GM12878 (cell line): ENCODE results near the gene ACOT4. TPM values are rescaled to one million over a fixed set of nuclear protein-coding genes. Genes with fewer than 3 reads are reported as not detected.

ENCODE experiments used
- CBX3 ChIP-seq: fragments of 200-600 bp; sonication (generic); IDR thresholded peaks from 2 replicates; pipeline ENCODE4 v1.6.1; 2016; ENCODE audit warnings: low read depth, borderline replicate concordance
- CHD1 ChIP-seq: IDR thresholded peaks from 2 replicates; pipeline ENCODE4 v1.6.1; 2012; ENCODE audit warnings: low read depth, low read length, improper control_type of control experiment
- EZH2 ChIP-seq: IDR thresholded peaks from 2 replicates; pipeline ENCODE4 v1.6.1; 2012; ENCODE audit warnings: low read depth, mild to moderate bottlenecking, control low read depth, inconsistent platforms, low read length, borderline replicate concordance; ENCODE audit not compliant: control insufficient read depth
- HCFC1 ChIP-seq: fragments of 150-350 bp; IDR thresholded peaks from 2 replicates; pipeline ENCODE4 v1.6.1; 2014; ENCODE audit warnings: low read length
- JUND ChIP-seq: IDR thresholded peaks from 2 replicates; pipeline ENCODE4 v1.6.1; 2012; ENCODE audit warnings: low read depth, mild to moderate bottlenecking, low read length, improper control_type of control experiment, moderate library complexity
- KDM1A ChIP-seq: fragments of 200-600 bp; sonication (generic); IDR thresholded peaks from 2 replicates; pipeline ENCODE4 v1.6.1; 2016; ENCODE audit warnings: borderline replicate concordance
- MEF2B ChIP-seq: fragments of 450-650 bp; IDR thresholded peaks from 2 replicates; pipeline ENCODE4 v1.6.1; 2018; ENCODE audit warnings: mild to moderate bottlenecking, moderate library complexity; ENCODE audit not compliant: partially characterized antibody, poor library complexity, severe bottlenecking
- MYC ChIP-seq: IDR thresholded peaks from 2 replicates; pipeline ENCODE4 v1.6.1; 2011; ENCODE audit warnings: mild to moderate bottlenecking, low read length, moderate library complexity, inconsistent platforms; ENCODE audit not compliant: insufficient read depth, insufficient replicate concordance, insufficient read length, severe bottlenecking
- NKRF ChIP-seq: fragments of 450-650 bp; conservative IDR thresholded peaks from 2 replicates; pipeline ENCODE4 v1.6.1; 2017; ENCODE audit warnings: mild to moderate bottlenecking, moderate library complexity
- NR2C1 ChIP-seq: fragments of 450-650 bp; IDR thresholded peaks from 2 replicates; pipeline ENCODE4 v1.6.1; 2017; ENCODE audit warnings: antibody characterized with exemption, mild to moderate bottlenecking, moderate library complexity
- POU2F2 ChIP-seq: IDR thresholded peaks from 3 replicates; pipeline ENCODE4 v1.6.1; 2011; ENCODE audit warnings: low read depth, mild to moderate bottlenecking, low read length, borderline replicate concordance
- RFX5 ChIP-seq: IDR thresholded peaks from 2 replicates; pipeline ENCODE4 v1.6.1; 2011; ENCODE audit warnings: low read depth, low read length, improper control_type of control experiment
- STAT1 ChIP-seq: fragments of 450-650 bp; conservative IDR thresholded peaks from 2 replicates; pipeline ENCODE4 v1.6.1; 2014; ENCODE audit warnings: antibody characterized with exemption, mild to moderate bottlenecking
- YBX1 ChIP-seq: fragments of 450-650 bp; IDR thresholded peaks from 2 replicates; pipeline ENCODE4 v1.6.1; 2016; ENCODE audit warnings: antibody characterized with exemption
- ZBTB40 ChIP-seq: fragments of 450-650 bp; IDR thresholded peaks from 2 replicates; pipeline ENCODE4 v1.6.1; 2016; ENCODE audit warnings: mild to moderate bottlenecking, moderate library complexity, borderline replicate concordance
- ZNF622 ChIP-seq: fragments of 450-650 bp; IDR thresholded peaks from 2 replicates; pipeline ENCODE4 v1.6.1; 2017; ENCODE audit warnings: mild to moderate bottlenecking, inconsistent platforms
- polyA plus RNA-seq, 11 experiments: library from polyadenylated mRNA; depleted of rRNA in 4 of 11; unstranded in 6 of 11; stranded (reverse) in 5 of 11; fragments of >200 nt; fragmentation: Nextera tagmentation in 4 of 11; fragmentation: Illumina TruSeq in 1 of 11; extraction: Ambion mirVana in 4 of 11; extraction: Trizol in 1 of 11; gene quantifications; 1 replicate in 1 of 11; 2 replicates in 10 of 11; pipeline versions ENCODE4 v1.2.1 to v1.2.3, GENCODE V29; 2011 to 2016; ENCODE audit warnings: inconsistent platforms in 2 of 11, missing spikeins in 2 of 11, low read depth in 1 of 11
- total RNA-seq, 4 experiments: library from RNA; depleted of rRNA in 3 of 4; stranded (reverse); fragments of >200 nt in 3 of 4; fragmentation: Illumina TruSeq in 1 of 4; extraction: Trizol in 1 of 4; gene quantifications; 2 replicates each; pipeline versions ENCODE4 v1.2.1 to v1.2.3, GENCODE V29; 2013 to 2021

The ACOT4 gene
- total and polyA plus RNA-seq, 10 of the 15 experiments (the other 5 are each of a cell fraction or from before 2014, with no cell fraction given), result 0.68 to 3.8 (median 2.0) TPM

- TF ChIP-seq JUND (no peak), STAT1 (no peak), CBX3 (no peak), MYC (no peak), RFX5 (no peak), HCFC1 (no peak), MEF2B (no peak), ZNF622 (no peak), EZH2 (no peak), POU2F2 (no peak), NR2C1 (no peak), NKRF (no peak), YBX1 (no peak), KDM1A (no peak), CHD1 (no peak), ZBTB40 (no peak)
- TF ChIP-seq, all 136 proteins: peak for 0
Observed at GRCh38 chr14:73588695-73589094, 3.0 kb upstream of the ACOT4 start (continued).
